Kidney (tissue), 14 donors: ENCODE measurements around the gene SPEF1. TPM values are rescaled to one million over a fixed set of nuclear protein-coding genes. Genes with fewer than 3 reads are reported as not detected.
A peak's percentile ranks its signal among the peaks of the same experiment; 100 is the strongest.

ENCODE experiments used
- DNase-seq, 5 donors: peaks; one replicate each; pipeline ENCODE4 v3.0.0-alpha.2; 2013 to 2020
- FAIRE-seq: peaks from 2 replicates; lab custom pipeline; 2012; peaks lifted over from hg19 to GRCh38; lab: Jason Lieb, UNC
- H3K27ac ChIP-seq, 2 donors: one replicate each; pipeline ENCODE4 v1.7.0; 2013; ENCODE audit warnings: low read depth in 2 of 2, low read length in 2 of 2, inconsistent platforms in 1 of 2
- H3K27me3 ChIP-seq: one replicate; pipeline ENCODE4 v1.7.1; 2013; ENCODE audit warnings: low read length, inconsistent platforms; ENCODE audit not compliant: control insufficient read depth, insufficient read depth
- H3K36me3 ChIP-seq, 3 donors: one replicate each; pipeline versions ENCODE4 v1.7.0 to v1.7.1; 2013; ENCODE audit warnings: low read length in 3 of 3, control low read depth in 1 of 3, inconsistent platforms in 1 of 3; ENCODE audit not compliant: insufficient read depth in 3 of 3, control insufficient read depth in 2 of 3
- H3K4me1 ChIP-seq, 3 donors: one replicate each; pipeline versions ENCODE4 v1.7.0 to v1.7.1; 2013; ENCODE audit warnings: low read length in 3 of 3, inconsistent platforms in 1 of 3, low read depth in 1 of 3; ENCODE audit not compliant: control insufficient read depth in 2 of 3, insufficient read depth in 2 of 3
- H3K4me3 ChIP-seq, 3 donors: one replicate each; pipeline versions ENCODE4 v1.7.0 to v1.8.1; 2013; ENCODE audit warnings: low read length in 3 of 3, control low read depth in 1 of 3, inconsistent platforms in 1 of 3
- H3K9ac ChIP-seq, 3 donors: one replicate each; pipeline versions ENCODE4 v1.7.0 to v1.7.1; 2013; ENCODE audit warnings: low read length in 3 of 3, control low read depth in 1 of 3, inconsistent platforms in 1 of 3
- H3K9me3 ChIP-seq, 3 donors: one replicate each; pipeline versions ENCODE4 v1.7.0 to v1.7.1; 2013; ENCODE audit warnings: low read length in 3 of 3, control low read depth in 1 of 3, inconsistent platforms in 1 of 3; ENCODE audit not compliant: control insufficient read depth in 2 of 3, insufficient read depth in 1 of 3
- intact Hi-C: fragments of 100-400 bp; cut with DNase I; formaldehyde crosslinking; loops from one replicate; pipeline ENCODE4 v1.11.1; 2022
- polyA plus RNA-seq: library from polyadenylated mRNA; stranded (reverse); fragments of 350-450 nt; fragmentation: Illumina TruSeq; extraction: RNeasy Lipid Tissue Mini Kit (QIAGEN cat#74804); gene quantifications from one replicate; pipeline ENCODE4 v1.2.3, GENCODE V29; 2014; ENCODE audit warnings: low read depth, low replicate concordance; ENCODE audit not compliant: insufficient read depth
- total RNA-seq: library from RNA; stranded (reverse); fragmentation: NEBNext Ultra II Directional; extraction: Animal tissue kit (Norgen Biotek cat#: 25700); gene quantifications from one replicate; pipeline ENCODE4 v1.2.1, GENCODE V29; 2021
- TF ChIP-seq, protein P1 (sequence below): IDR thresholded peaks from 3 replicates; pipeline ENCODE4 v1.5.1; 2012; ENCODE audit warnings: mild to moderate bottlenecking, moderate library complexity, borderline replicate concordance; ENCODE audit not compliant: insufficient read depth; ENCODE audit errors: extremely low read depth
- donor health status: control.
- donor health status: control.
- donor health status: control.
- donor health status: control.
- donor health status: control.
- donor health status: DM: yes; HTN: yes; CAD: no.
- donor health status: Normal renal cell carcinoma (clear cell type).

SPEF1 gene
- total and polyA plus RNA-seq, 2 donors from 2014 or later = 3.4 to 3.8 TPM

DNA sequence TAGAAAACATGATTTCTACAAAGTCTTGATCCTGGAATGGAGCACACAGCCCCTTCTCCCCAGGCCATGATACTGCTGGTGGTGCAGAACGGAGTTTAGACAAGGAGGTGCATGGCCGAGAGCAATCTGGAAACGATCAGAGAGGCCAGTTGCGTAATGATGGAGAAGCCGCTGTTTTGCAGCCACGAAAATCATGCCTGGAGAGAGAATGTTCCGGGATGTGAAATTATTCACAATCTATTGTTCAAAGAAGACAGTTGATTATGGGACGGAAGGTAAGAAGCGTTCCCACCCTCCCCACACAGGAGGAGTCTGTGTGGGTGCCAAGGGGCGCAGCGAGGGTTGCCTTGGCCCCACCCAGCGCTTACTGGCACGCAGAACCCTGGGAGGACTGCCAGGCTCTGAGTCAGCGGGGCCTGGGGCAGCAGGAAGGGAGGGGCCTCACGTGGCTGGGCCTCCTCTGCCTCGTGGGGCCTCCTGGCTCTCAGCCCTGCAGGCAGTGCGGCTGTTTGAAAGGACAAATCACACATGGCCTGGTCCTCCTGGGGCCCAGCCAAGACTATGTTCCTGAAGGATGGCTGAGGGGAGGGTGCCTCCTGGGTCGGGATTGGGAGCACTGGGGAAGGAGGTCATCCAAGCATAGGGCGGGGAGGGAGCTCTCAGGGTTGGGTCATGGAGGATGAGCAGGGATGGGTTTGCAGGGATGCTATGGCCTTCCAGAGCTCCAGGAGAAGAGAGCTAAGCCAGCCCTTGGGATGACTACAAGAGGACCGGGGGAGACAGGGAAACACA lies 30.4 kb upstream of the SPEF1 start:
- Histone ChIP-seq H3K4me1 (peaks cover 0 to 32% (median 23%) of the 10 kb centered on the region in 3 donors), H3K9me3 (no peaks in the 10 kb centered on the region), H3K27me3 (no peaks in the 10 kb centered on the region), H3K4me3 (peak overlapping the region; percentile 37 to 64 (median 52)), H3K27ac (peak overlapping the region; percentile 92 to 94), H3K9ac (peak overlapping the region; percentile 10 to 74 (median 43)), H3K36me3 (no peaks in the 10 kb centered on the region)
- intact Hi-C loops = no loop called here
- peak; percentile 84 to 100 (median 90) for DNase-seq
- TF ChIP-seq, protein P1, sequence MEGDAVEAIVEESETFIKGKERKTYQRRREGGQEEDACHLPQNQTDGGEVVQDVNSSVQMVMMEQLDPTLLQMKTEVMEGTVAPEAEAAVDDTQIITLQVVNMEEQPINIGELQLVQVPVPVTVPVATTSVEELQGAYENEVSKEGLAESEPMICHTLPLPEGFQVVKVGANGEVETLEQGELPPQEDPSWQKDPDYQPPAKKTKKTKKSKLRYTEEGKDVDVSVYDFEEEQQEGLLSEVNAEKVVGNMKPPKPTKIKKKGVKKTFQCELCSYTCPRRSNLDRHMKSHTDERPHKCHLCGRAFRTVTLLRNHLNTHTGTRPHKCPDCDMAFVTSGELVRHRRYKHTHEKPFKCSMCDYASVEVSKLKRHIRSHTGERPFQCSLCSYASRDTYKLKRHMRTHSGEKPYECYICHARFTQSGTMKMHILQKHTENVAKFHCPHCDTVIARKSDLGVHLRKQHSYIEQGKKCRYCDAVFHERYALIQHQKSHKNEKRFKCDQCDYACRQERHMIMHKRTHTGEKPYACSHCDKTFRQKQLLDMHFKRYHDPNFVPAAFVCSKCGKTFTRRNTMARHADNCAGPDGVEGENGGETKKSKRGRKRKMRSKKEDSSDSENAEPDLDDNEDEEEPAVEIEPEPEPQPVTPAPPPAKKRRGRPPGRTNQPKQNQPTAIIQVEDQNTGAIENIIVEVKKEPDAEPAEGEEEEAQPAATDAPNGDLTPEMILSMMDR = no peak
- peak; percentile 58 for FAIRE-seq

DNA sequence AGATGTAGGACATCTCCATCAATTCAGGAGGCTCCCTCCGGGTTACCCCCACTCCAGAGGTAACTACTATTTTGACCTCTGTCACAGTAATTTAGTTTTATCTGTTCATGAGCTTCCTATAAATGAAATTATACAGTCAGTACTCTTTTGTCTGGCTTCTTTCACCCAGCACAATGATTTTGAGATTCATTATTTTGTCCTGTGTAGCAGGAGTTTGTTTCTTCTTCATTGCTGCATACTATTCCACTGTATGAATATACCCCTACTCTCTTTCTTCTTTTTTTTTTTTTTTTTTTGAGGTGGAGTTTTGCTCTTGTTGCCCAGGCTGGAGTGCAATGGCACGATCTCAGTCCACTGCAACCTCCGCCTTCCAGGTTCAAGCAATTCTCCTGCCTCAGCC lies 27.3 kb upstream of the SPEF1 start:
- DNase-seq = no peak
- Histone ChIP-seq H3K4me1 (peaks cover 0 to 37% (median 23%) of the 10 kb centered on the region in 3 donors), H3K36me3 (peaks cover 0 to under 1% (median 0%) of the 10 kb centered on the region in 3 donors), H3K27me3 (no peaks in the 10 kb centered on the region), H3K9ac (peak overlapping the region in 1 of 3 donors; percentile 28), H3K4me3 (no peak overlapping the region), H3K27ac (peak overlapping the region; percentile 90 to 99), H3K9me3 (no peaks in the 10 kb centered on the region)
- TF ChIP-seq, protein P1 = no peak
- intact Hi-C loops = no loop called here
- FAIRE-seq = no peak

DNA sequence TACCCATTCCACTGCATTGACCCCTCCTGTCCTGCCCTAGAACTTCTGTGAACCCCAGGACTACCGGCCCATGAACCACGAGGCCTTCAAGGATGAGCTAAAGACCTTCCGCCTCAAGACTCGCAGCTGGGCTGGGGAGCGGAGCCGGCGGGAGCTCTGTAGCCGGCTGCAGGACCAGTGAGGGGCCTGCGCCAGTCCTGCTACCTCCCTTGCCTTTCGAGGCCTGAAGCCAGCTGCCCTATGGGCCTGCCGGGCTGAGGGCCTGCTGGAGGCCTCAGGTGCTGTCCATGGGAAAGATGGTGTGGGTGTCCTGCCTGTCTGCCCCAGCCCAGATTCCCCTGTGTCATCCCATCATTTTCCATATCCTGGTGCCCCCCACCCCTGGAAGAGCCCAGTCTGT lies 23.5 kb upstream of the SPEF1 start:
- TF ChIP-seq, protein P1 = no peak
- peaks cover 0 to 8% (median 0%) of the 10 kb centered on the region in 3 donors for H3K36me3 ChIP-seq
- FAIRE-seq (no peak), DNase-seq (no peak)
- no peaks in the 10 kb centered on the region for H3K27me3 ChIP-seq
- H3K9ac ChIP-seq = no peak overlapping the region
- H3K9me3 ChIP-seq = no peaks in the 10 kb centered on the region
- no peak overlapping the region for H3K4me3 ChIP-seq
- no peak overlapping the region for H3K27ac ChIP-seq
- H3K4me1 ChIP-seq = peaks cover under 1 to 27% (median 17%) of the 10 kb centered on the region in 3 donors
- intact Hi-C loops = no loop called here
